B cell (primary cell): ENCODE measurements around the gene GATAD2A. TPM values are rescaled to one million over a fixed set of nuclear protein-coding genes. Genes with fewer than 3 reads are reported as not detected.

Experiments used
- ATAC-seq: fragments of 200-7000 bp; cut with Tn5 transposase; one replicate; pipeline ENCODE4 v1.10.0; 2021; ENCODE audit warnings: low read depth, mild to moderate bottlenecking, moderate number of reproducible peaks, moderate library complexity
- CTCF ChIA-PET: fragments of 350-600 bp; sonication (Branson Sonifier 250); formaldehyde crosslinking; loops from one replicate; lab custom pipeline; 2021; ENCODE audit warnings: antibody characterized with exemption, inconsistent platforms; lab: Charles Lee
- POLR2A ChIA-PET: fragments of 350-600 bp; sonication (Branson Sonifier 250); formaldehyde crosslinking; loops from one replicate; lab custom pipeline; 2021; ENCODE audit warnings: antibody characterized with exemption; lab: Charles Lee
- DNase-seq: peaks from one replicate; pipeline ENCODE4 v3.0.0; 2013
- H2AFZ ChIP-seq: 2 replicates; pipeline ENCODE4 v1.6.1; 2012; ENCODE audit warnings: mild to moderate bottlenecking, low read depth, low read length; ENCODE audit not compliant: insufficient read depth, poor library complexity, severe bottlenecking
- H3K27ac ChIP-seq, 2 donors: 1 replicate in 1 of 2; 2 replicates in 1 of 2; pipeline ENCODE4 v1.5.1; 2012 to 2013; ENCODE audit warnings: low read length in 2 of 2, mild to moderate bottlenecking in 2 of 2, moderate library complexity in 1 of 2
- H3K27me3 ChIP-seq, 4 experiments: fragments of 200-600 bp in 1 of 4; sonication (generic) in 1 of 4; replicated peaks in 1 of 4; 1 replicate in 2 of 4; 2 replicates in 2 of 4; pipeline versions ENCODE4 v1.6.1 to v1.7.0; 2013 to 2016; ENCODE audit warnings: low read length in 3 of 4, mild to moderate bottlenecking in 2 of 4, mixed read lengths in 1 of 4, moderate library complexity in 1 of 4; ENCODE audit not compliant: insufficient read depth in 4 of 4, control insufficient read depth in 3 of 4; ENCODE audit errors: control extremely low read depth in 1 of 4
- H3K36me3 ChIP-seq, 2 experiments: replicated peaks in 1 of 2; 1 replicate in 1 of 2; 2 replicates in 1 of 2; pipeline versions ENCODE4 v1.6.1 to v1.7.1; 2013; ENCODE audit warnings: low read length in 1 of 2; ENCODE audit not compliant: insufficient read depth in 2 of 2, control insufficient read depth in 1 of 2; ENCODE audit errors: control extremely low read depth in 1 of 2, extremely low read depth in 1 of 2
- H3K4me1 ChIP-seq, 2 donors: fragments of 200-600 bp in 1 of 2; sonication (generic) in 1 of 2; 1 replicate in 1 of 2; 2 replicates in 1 of 2; pipeline versions ENCODE4 v1.5.1 to v1.6.1; 2013 to 2017; ENCODE audit warnings: low read length in 2 of 2; ENCODE audit not compliant: control insufficient read depth in 2 of 2, insufficient read depth in 2 of 2
- H3K4me2 ChIP-seq: replicated peaks from 2 replicates; pipeline ENCODE3; 2012; ENCODE audit warnings: mild to moderate bottlenecking, low read depth, low read length; ENCODE audit not compliant: poor library complexity, severe bottlenecking
- H3K4me3 ChIP-seq, 5 experiments: fragments of 200-600 bp in 1 of 5; sonication (generic) in 1 of 5; 1 replicate in 3 of 5; 2 replicates in 2 of 5; pipeline versions ENCODE4 v1.5.1 to v1.7.0; 2011 to 2016; ENCODE audit warnings: low read length in 4 of 5, mild to moderate bottlenecking in 4 of 5, low read depth in 2 of 5, control low read depth in 1 of 5, moderate library complexity in 1 of 5; ENCODE audit not compliant: insufficient read depth in 1 of 5; ENCODE audit errors: control extremely low read depth in 1 of 5, extremely low read depth in 1 of 5
- H3K79me2 ChIP-seq: fragments of 200-600 bp; sonication (generic); one replicate; pipeline ENCODE4 v1.6.0; 2016; ENCODE audit warnings: low read length; ENCODE audit not compliant: control insufficient read depth, insufficient read depth
- H3K9ac ChIP-seq: fragments of 200-600 bp; sonication (generic); 2 replicates; pipeline ENCODE4 v1.6.1; 2017; ENCODE audit warnings: mild to moderate bottlenecking, low read length, moderate library complexity
- H3K9me3 ChIP-seq, 3 donors: one replicate each; pipeline versions ENCODE4 v1.6.1 to v1.7.1; 2013; ENCODE audit warnings: low read length in 2 of 3; ENCODE audit not compliant: control insufficient read depth in 2 of 3, insufficient read depth in 1 of 3; ENCODE audit errors: control extremely low read depth in 1 of 3
- H4K20me1 ChIP-seq: 2 replicates; pipeline ENCODE4 v1.6.0; 2012; ENCODE audit warnings: mild to moderate bottlenecking, low read length; ENCODE audit not compliant: insufficient read depth, control insufficient read depth, poor library complexity, severe bottlenecking
- H3K27ac Mint-ChIP-seq: one replicate; pipeline ENCODE4 v1.8.0; 2021; ENCODE audit warnings: mixed read lengths
- H3K27me3 Mint-ChIP-seq: one replicate; pipeline ENCODE4 v1.8.0; 2021; ENCODE audit warnings: mixed read lengths
- H3K4me1 Mint-ChIP-seq: one replicate; pipeline ENCODE4 v1.8.0; 2021; ENCODE audit warnings: mixed read lengths
- H3K4me3 Mint-ChIP-seq: one replicate; pipeline ENCODE4 v1.8.0; 2021; ENCODE audit warnings: mixed read lengths
- H3K9me3 Mint-ChIP-seq: one replicate; pipeline ENCODE4 v1.8.0; 2022; ENCODE audit warnings: mixed read lengths; ENCODE audit not compliant: insufficient read depth
- CTCF ChIP-seq: fragments of 200-600 bp; IDR thresholded peaks from one replicate; pipeline ENCODE4 v1.8.0; 2022; ENCODE audit warnings: antibody characterized with exemption, mild to moderate bottlenecking
- EZH2 ChIP-seq: IDR thresholded peaks from 2 replicates; pipeline ENCODE4 v1.6.1; 2012; ENCODE audit warnings: borderline replicate concordance, low read depth, mild to moderate bottlenecking, moderate library complexity, low read length; ENCODE audit not compliant: insufficient read depth, poor library complexity, severe bottlenecking
- WGBS: methylation state at CpG from one replicate; pipeline ENCODE4 v1.1.5; 2013; ENCODE audit warnings: missing lambda C conversion rate; ENCODE audit not compliant: insufficient coverage; 5-methylcytosine and 5-hydroxymethylcytosine counted together
- intact Hi-C: fragments of 100-400 bp; cut with micrococcal nuclease; formaldehyde crosslinking; loops from one replicate; pipeline ENCODE4 v1.10.0; 2022
- polyA plus RNA-seq: library from polyadenylated mRNA; depleted of rRNA; stranded (reverse); fragments of >200 nt; gene quantifications from 2 replicates; pipeline ENCODE4 v1.2.3, GENCODE V29; 2012
- total RNA-seq, 2 donors: library from RNA; stranded (reverse); fragments of 120-200 nt in 1 of 2; gene quantifications; 1 replicate in 1 of 2; 2 replicates in 1 of 2; pipeline versions ENCODE4 v1.2.3 to v1.2.4, GENCODE V29; 2013 to 2022

GATAD2A gene
- total and polyA plus RNA-seq, 2 donors (not counting 1 experiment from before 2014, with no cell fraction given), result 28.8 to 76.3 TPM

GRCh38 chr19:19535311-19536191, 130.1 kb downstream of the GATAD2A start:
- Histone ChIP-seq H3K36me3 (no peaks in the 10 kb centered on the region), H3K4me3 (no peak overlapping the region), H3K27me3 (peaks cover 0 to 28% (median 12%) of the 10 kb centered on the region in 4 experiments), H4K20me1 (no peaks in the 10 kb centered on the region), H3K4me1 (peaks cover 28 to 29% of the 10 kb centered on the region in 2 donors), H3K4me2 (no peak overlapping the region), H2AFZ (no peak overlapping the region), H3K9me3 (peaks cover 0 to 24% (median 0%) of the 10 kb centered on the region in 3 donors), H3K27ac (no peak overlapping the region), H3K9ac (no peak overlapping the region), H3K79me2 (no peaks in the 10 kb centered on the region)
- no peaks in the 10 kb centered on the region for H3K9me3 Mint-ChIP-seq
- H3K4me1 Mint-ChIP-seq, result peaks cover 19% of the 10 kb centered on the region
- 97% methylated on average over 33 of the region's 34 CpGs for WGBS
- no peak for DNase-seq
- no peak overlapping the region for H3K27ac Mint-ChIP-seq
- intact Hi-C loops, result no loop called here
- ATAC-seq, result no peak
- POLR2A ChIA-PET, result interaction anchor here (0.6 kb wide), 1 partner anchor 131 kb away, joined by 4 read pairs; no protein-coding TSS in a partner anchor
- CTCF ChIA-PET, result interaction anchor here (7.5 kb wide), 1 partner anchor 423 kb away, joined by 88 read pairs; no protein-coding TSS in a partner anchor
- peaks cover 11% of the 10 kb centered on the region for H3K27me3 Mint-ChIP-seq
- TF ChIP-seq EZH2, result no peak
- no peak for TF ChIP-seq CTCF
- no peak overlapping the region for H3K4me3 Mint-ChIP-seq
